ENCODE data around the gene FAM174A.
"Not testable (repeated sequence)": the region's sequence is repeated elsewhere in the genome, so short reads cannot be mapped to it uniquely, and the experiment has no call there.

Gene FAM174A

GRCh38 chr5:100575815-100576214, 40.6 kb downstream of the FAM174A start:
- DNase-seq (ENCODE audit: low read depth in 1 of 2, low spot score in 1 of 2) = no peak

DNA sequence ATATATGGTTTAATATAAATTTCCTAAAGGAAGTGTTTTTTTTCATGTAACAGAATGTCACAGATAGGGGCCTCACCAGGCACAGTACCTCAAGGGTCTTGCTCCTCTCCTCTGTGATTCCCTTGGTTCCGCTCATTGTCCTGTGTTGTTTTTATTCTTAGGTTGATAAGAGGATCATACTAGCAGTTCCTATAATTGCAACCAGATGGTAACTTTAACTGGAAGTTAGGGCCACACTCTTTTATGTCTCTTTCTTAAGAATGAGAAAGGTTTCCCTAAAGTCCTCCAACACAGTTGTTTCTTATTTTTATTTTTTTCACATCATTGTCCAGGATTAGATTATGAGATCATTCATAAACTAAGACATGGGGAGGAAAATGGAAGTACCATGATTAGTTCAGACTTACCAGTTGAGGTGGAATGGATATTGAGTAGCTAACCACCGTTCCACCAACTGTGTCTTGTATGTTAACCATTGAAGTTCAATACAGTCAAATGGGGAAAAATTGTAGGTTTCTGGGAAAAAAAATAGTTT, 41.1 kb downstream of the FAM174A start:
- DNase-seq (ENCODE audit: low read depth in 1 of 2, low spot score in 1 of 2) = no peak

GRCh38 chr5:100577506-100577905, 42.3 kb downstream of the FAM174A start:
- no peak for DNase-seq (ENCODE audit: low read depth in 1 of 2, low spot score in 1 of 2)

- no peak for DNase-seq (ENCODE audit: low read depth in 1 of 2, low spot score in 1 of 2)
Observed at GRCh38 chr5:100584069-100584468, 48.9 kb downstream of the FAM174A start.

DNA sequence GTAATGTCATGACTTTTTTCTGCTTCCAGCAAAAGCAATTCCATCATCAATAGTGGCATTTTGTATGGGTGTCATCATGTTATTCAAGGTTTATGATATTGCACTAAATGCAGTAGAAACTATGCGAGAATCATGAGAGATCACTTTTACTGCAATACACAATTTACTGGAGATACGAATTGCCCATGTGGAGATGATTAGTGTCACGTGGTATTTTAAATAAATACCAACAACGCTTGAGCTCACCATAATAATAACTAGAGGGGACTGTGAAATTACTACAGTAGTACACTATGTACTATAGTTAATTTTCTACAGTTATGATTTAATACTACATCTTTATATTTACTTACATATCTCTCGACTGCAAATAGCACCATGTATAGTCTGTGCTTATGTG, 49.7 kb downstream of the FAM174A start:
- DNase-seq (ENCODE audit: low read depth in 1 of 2, low spot score in 1 of 2) = no peak

DNA sequence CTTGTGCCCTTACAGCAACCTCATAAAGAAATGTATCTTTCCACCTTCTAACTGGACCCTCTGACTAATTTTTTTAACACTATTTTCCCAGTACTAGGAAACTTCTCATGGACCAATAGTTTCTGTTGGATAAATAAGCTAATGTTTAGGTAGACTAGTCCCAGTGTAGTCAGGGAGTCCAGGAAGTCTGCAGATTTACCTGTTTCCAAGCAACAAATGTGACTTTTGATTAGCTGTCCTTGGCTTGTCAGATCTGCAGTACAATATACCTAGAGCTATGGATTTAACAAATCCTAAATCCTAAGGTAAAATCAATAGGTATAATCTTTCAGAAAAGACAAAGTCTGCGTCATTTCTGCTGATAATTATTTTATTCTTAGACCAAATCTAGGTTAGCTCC, 55.7 kb downstream of the FAM174A start:
- no peak for DNase-seq (ENCODE audit: low read depth in 1 of 2, low spot score in 1 of 2)

GRCh38 chr5:100595152-100595811, 60.1 kb downstream of the FAM174A start:
- no peak for DNase-seq (ENCODE audit: low read depth in 1 of 2, low spot score in 1 of 2)

GRCh38 chr5:100595812-100596173, 60.6 kb downstream of the FAM174A start:
- DNase-seq (ENCODE audit: low read depth in 1 of 2, low spot score in 1 of 2) = no peak

DNA sequence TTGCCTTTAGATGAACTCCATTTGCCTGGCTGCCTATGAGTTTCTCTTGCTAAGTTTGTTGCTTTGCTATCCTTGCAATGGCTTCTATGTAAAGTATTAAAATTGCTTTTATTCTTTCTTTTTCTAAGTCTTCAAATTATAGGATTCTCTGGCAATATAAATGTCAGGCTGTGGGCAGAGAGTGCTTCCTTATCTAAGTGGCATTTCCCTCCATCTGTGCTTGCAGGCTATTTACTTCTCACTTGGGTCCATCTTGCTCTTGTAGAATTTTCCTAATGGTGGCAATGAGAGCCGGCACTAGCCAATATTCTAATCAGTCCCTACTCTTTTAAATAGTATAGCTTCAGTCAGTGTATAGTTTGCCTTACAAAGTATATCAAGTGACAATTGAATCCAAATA, 63.3 kb downstream of the FAM174A start:
- no peak for DNase-seq (ENCODE audit: low read depth in 1 of 2, low spot score in 1 of 2)

GRCh38 chr5:100600298-100600994, 65.3 kb downstream of the FAM174A start:
- DNase-seq (ENCODE audit: low read depth in 1 of 2, low spot score in 1 of 2) = no peak

- no peak for DNase-seq (ENCODE audit: low read depth in 1 of 2, low spot score in 1 of 2)
Observed at GRCh38 chr5:100603141-100603540, 68.0 kb downstream of the FAM174A start.

DNA sequence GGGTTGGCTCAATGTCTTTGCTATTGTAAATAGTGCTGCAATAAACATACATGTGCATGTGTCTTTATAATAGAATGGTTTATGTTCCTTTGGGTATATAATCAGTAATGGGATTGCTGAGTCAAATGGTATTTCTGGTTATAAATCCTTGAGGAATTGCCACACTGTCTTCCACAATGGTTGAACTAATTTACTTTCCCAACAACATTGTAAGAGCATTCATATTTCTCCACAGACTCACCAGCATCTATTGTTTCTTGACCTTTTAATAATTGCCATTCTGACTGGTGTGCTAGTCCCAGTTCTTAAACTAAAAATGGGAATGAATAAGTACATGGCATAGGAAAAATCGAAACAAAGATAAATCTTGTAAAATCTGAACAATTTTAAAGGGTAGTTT, 68.8 kb downstream of the FAM174A start:
- not testable (repeated sequence) for DNase-seq (ENCODE audit: low read depth in 1 of 2, low spot score in 1 of 2)

GRCh38 chr5:100609594-100609993, 74.4 kb downstream of the FAM174A start:
- no peak for DNase-seq (ENCODE audit: low read depth in 1 of 2, low spot score in 1 of 2)

DNA sequence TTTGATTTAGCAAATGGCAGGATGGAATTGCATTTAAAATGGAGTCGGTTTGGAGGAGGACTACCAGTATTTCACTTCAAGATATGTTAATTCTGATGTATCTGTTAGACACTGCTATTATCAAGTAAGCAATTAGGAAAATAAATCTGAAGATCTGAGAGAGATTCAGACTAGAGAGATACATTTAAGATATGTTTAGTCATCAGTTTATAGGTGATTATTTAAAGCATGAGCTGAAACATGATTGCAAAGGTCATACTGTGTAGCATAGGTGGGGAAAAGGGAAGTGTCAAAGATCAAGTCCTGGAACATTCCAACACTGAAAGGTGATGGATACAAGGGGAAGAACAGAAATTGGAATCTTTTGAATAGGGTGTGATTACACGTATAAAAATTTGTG, 79.1 kb downstream of the FAM174A start:
- no peak for DNase-seq (ENCODE audit: low read depth in 1 of 2, low spot score in 1 of 2)

GRCh38 chr5:100615362-100615761, 80.2 kb downstream of the FAM174A start:
- no peak for DNase-seq (ENCODE audit: low read depth in 1 of 2, low spot score in 1 of 2)

DNA sequence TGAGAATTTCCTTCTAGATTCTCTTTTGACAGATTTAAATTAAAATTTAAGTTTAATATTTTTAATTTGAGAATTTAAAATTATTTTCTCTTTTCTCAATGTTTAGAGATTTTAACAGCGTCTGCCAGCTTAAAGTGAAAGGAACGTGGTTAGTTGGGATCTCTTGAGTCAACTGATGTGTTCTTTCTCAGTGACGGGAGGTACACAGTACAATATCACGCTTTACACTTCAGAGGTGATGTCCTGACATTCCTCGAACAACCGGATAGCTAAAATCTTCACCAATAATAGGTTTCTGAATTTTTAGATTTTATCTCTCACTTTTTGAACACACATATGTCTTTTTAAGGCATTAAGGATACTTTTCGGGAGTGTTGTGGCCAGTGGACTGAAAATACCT, 81.1 kb downstream of the FAM174A start:
- DNase-seq (ENCODE audit: low read depth in 1 of 2, low spot score in 1 of 2) = no peak

- DNase-seq (ENCODE audit: low read depth in 1 of 2, low spot score in 1 of 2) = no peak
Observed at GRCh38 chr5:100616981-100617380, 81.8 kb downstream of the FAM174A start.

DNA sequence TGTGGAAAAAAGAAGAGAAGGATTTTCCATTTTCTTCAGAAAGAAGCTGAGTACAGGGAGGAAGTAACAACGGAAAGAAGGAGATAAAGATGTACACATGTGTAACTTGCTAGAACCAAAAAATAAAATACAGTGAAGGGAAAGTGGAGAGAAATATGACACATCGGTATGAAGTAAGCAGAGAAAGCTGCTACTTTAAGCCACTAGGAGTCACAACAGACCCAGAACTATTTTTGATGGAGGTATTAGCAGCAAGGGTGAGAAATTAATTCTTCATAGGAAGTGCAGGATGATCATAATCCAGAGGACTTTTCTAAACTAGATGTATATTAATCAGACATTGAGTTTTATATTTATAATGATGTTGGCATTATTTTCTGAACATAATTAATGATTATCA, 88.5 kb downstream of the FAM174A start:
- no peak for DNase-seq (ENCODE audit: low read depth in 1 of 2, low spot score in 1 of 2)

DNA sequence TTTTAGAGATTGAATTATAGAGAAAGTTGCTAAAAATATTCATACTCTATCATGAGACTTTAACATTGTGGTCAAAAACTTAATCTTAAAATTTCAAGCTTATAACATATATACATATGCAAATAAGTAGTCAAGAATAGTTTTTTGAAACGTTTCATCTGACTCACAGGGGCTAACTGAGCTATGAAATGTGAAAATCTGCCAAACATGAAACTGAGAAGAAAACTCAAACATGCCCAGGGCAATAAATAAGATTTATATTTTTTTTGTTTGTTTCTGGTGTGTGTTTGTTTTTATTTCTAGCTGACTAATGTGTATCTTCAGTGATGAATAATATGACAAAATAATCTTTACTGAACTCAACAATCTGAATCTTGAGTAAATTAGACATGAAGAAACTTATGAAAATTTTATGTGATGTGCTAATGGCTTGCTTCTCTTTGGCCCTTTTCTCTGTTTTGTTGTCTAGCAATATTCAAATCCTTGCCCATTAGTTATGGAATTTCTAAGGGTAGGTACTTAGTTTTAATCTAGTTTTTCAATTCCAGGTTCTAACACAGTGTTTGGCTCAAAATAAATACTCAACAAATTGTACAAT, 99.9 kb downstream of the FAM174A start:
- DNase-seq (ENCODE audit: low read depth in 1 of 2, low spot score in 1 of 2) = no peak

Data from stimulated activated CD4-positive, alpha-beta T cell treated with anti-CD3 and anti-CD28 coated beads, Interleukin-15, amount 100 ng/mL, for 1 hour (primary cell).